Trophoblast cell (in vitro differentiated cells and primary cell): ENCODE measurements around the gene DNAJC24.

Experiments used
- DNase-seq, 2 donors: peaks; one replicate each; pipeline ENCODE4 v3.0.0-alpha.2; 2016
- H2AFZ ChIP-seq: 2 replicates; pipeline ENCODE4 v1.6.1; 2013; ENCODE audit warnings: low read length, moderate library complexity, mild to moderate bottlenecking; ENCODE audit not compliant: insufficient read depth, poor library complexity
- H2AK5ac ChIP-seq: 2 replicates; pipeline ENCODE4 v1.6.1; 2013; ENCODE audit warnings: mild to moderate bottlenecking, low read length
- H2BK120ac ChIP-seq: 2 replicates; pipeline ENCODE4 v1.6.1; 2013; ENCODE audit warnings: low read length, mild to moderate bottlenecking, moderate library complexity; ENCODE audit not compliant: insufficient read depth, poor library complexity
- H2BK12ac ChIP-seq: 2 replicates; pipeline ENCODE4 v1.6.1; 2013; ENCODE audit warnings: mild to moderate bottlenecking, low read length, moderate library complexity
- H2BK5ac ChIP-seq: 2 replicates; pipeline ENCODE4 v1.6.1; 2013; ENCODE audit warnings: low read length, low read depth, moderate library complexity, mild to moderate bottlenecking; ENCODE audit not compliant: poor library complexity
- H3K14ac ChIP-seq: 2 replicates; pipeline ENCODE4 v1.6.1; 2013; ENCODE audit warnings: mild to moderate bottlenecking, low read length
- H3K18ac ChIP-seq: 2 replicates; pipeline ENCODE4 v1.6.1; 2013; ENCODE audit warnings: mild to moderate bottlenecking, low read length
- H3K23ac ChIP-seq: 2 replicates; pipeline ENCODE4 v1.6.1; 2013; ENCODE audit warnings: low read length
- H3K27ac ChIP-seq: 2 replicates; pipeline ENCODE4 v1.5.1; 2013; ENCODE audit warnings: low read depth, mild to moderate bottlenecking, inconsistent platforms, low read length, moderate library complexity
- H3K27me3 ChIP-seq: 2 replicates; pipeline ENCODE4 v1.6.1; 2013; ENCODE audit warnings: inconsistent platforms, mild to moderate bottlenecking, low read length, moderate library complexity; ENCODE audit not compliant: insufficient read depth
- H3K36me3 ChIP-seq, 2 experiments: 1 replicate in 1 of 2; 2 replicates in 1 of 2; pipeline ENCODE4 v1.6.1; 2013; ENCODE audit warnings: low read length in 2 of 2, mild to moderate bottlenecking in 2 of 2, moderate library complexity in 1 of 2; ENCODE audit not compliant: insufficient read depth in 2 of 2, control insufficient read depth in 1 of 2
- H3K4ac ChIP-seq: 2 replicates; pipeline ENCODE4 v1.6.1; 2013; ENCODE audit warnings: low read depth, mild to moderate bottlenecking, low read length, moderate library complexity
- H3K4me1 ChIP-seq, 2 experiments: 1 replicate in 1 of 2; 2 replicates in 1 of 2; pipeline ENCODE4 v1.6.1; 2013; ENCODE audit warnings: low read length in 2 of 2, mild to moderate bottlenecking in 2 of 2, moderate library complexity in 1 of 2; ENCODE audit not compliant: insufficient read depth in 2 of 2, control insufficient read depth in 1 of 2
- H3K4me2 ChIP-seq: 2 replicates; pipeline ENCODE4 v1.6.1; 2013; ENCODE audit warnings: inconsistent platforms, mild to moderate bottlenecking, low read length, moderate library complexity
- H3K4me3 ChIP-seq: 2 replicates; pipeline ENCODE4 v1.5.1; 2013; ENCODE audit warnings: mild to moderate bottlenecking, low read depth, low read length, inconsistent platforms
- H3K79me1 ChIP-seq: one replicate; pipeline ENCODE4 v1.6.1; 2013; ENCODE audit warnings: low read length
- H3K79me2 ChIP-seq: 2 replicates; pipeline ENCODE4 v1.6.1; 2013; ENCODE audit warnings: low read length, mild to moderate bottlenecking; ENCODE audit not compliant: control insufficient read depth, insufficient read depth, poor library complexity
- H3K9ac ChIP-seq: 2 replicates; pipeline ENCODE4 v1.6.1; 2013; ENCODE audit warnings: mild to moderate bottlenecking, low read length
- H3K9me3 ChIP-seq: 2 replicates; pipeline ENCODE4 v1.6.1; 2013; ENCODE audit warnings: low read depth, mild to moderate bottlenecking, control low read depth, inconsistent platforms, low read length; ENCODE audit not compliant: insufficient read depth
- H4K12ac ChIP-seq: 2 replicates; pipeline ENCODE4 v1.6.1; 2013; ENCODE audit warnings: low read depth, mild to moderate bottlenecking, low read length, moderate library complexity
- H4K8ac ChIP-seq: 2 replicates; pipeline ENCODE4 v1.6.1; 2013; ENCODE audit warnings: low read depth, mild to moderate bottlenecking, low read length, moderate library complexity
- H4K91ac ChIP-seq: one replicate; pipeline ENCODE4 v1.6.1; 2013; ENCODE audit warnings: low read depth, mild to moderate bottlenecking, low read length, moderate library complexity
- WGBS: extraction: QIAGEN DNeasy Blood & Tissue Kit; methylation state at CpG from one replicate; pipeline ENCODE4 v1.1.7; 2013; ENCODE audit warnings: missing lambda C conversion rate; ENCODE audit not compliant: insufficient read length, insufficient coverage; ENCODE audit errors: extremely low coverage; 5-methylcytosine and 5-hydroxymethylcytosine counted together

The DNAJC24 gene

GRCh38 chr11:31326470-31327148, 43.1 kb upstream of the DNAJC24 start:
- no peaks in the 10 kb centered on the region for H3K79me2 ChIP-seq
- no peak overlapping the region for H2BK5ac ChIP-seq
- H4K12ac ChIP-seq: no peak overlapping the region
- H3K4ac ChIP-seq: no peak overlapping the region
- H2AFZ ChIP-seq: no peak overlapping the region
- DNase-seq: no peak
- H3K14ac ChIP-seq: no peak overlapping the region
- no peak overlapping the region for H3K4me3 ChIP-seq
- no peak overlapping the region for H4K91ac ChIP-seq
- H3K27ac ChIP-seq: no peak overlapping the region
- no CpG with 5 or more reads among the region's 2 CpGs for WGBS
- no peak overlapping the region for H3K9ac ChIP-seq
- H4K8ac ChIP-seq: no peak overlapping the region
- no peak overlapping the region for H2AK5ac ChIP-seq
- H3K4me2 ChIP-seq: no peak overlapping the region
- no peaks in the 10 kb centered on the region for H3K27me3 ChIP-seq
- H3K18ac ChIP-seq: no peak overlapping the region
- H3K9me3 ChIP-seq: no peaks in the 10 kb centered on the region
- no peak overlapping the region for H3K23ac ChIP-seq
- no peaks in the 10 kb centered on the region for H3K36me3 ChIP-seq
- no peaks in the 10 kb centered on the region for H3K79me1 ChIP-seq
- no peak overlapping the region for H2BK12ac ChIP-seq
- H3K4me1 ChIP-seq: no peaks in the 10 kb centered on the region
- no peak overlapping the region for H2BK120ac ChIP-seq

DNA sequence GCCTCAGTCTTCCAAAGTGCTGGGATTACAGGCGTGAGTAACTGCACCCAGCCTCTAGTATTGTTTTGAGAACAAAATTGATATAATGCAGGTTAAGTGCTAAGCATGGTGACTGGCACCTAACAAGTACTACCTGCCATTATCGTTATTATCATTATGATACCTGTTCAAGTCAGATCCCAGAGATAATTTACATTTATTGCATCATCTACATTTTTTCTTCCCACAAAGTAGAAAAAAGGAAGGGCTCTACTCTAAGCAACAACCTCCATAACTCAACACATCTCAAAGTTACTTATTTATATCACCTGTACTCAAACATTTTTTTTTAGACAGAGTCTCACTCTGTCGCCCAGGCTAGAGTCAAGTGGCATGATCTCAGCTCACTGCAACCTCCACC, 42.2 kb upstream of the DNAJC24 start:
- Histone ChIP-seq H4K8ac (no peak overlapping the region), H3K36me3 (no peaks in the 10 kb centered on the region), H3K14ac (no peak overlapping the region), H3K4me3 (no peak overlapping the region), H2BK120ac (no peak overlapping the region), H3K4me1 (no peaks in the 10 kb centered on the region), H4K12ac (no peak overlapping the region), H4K91ac (no peak overlapping the region), H3K4me2 (no peak overlapping the region), H3K9me3 (no peaks in the 10 kb centered on the region), H3K27ac (no peak overlapping the region), H2BK12ac (no peak overlapping the region), H3K79me1 (no peaks in the 10 kb centered on the region), H3K9ac (no peak overlapping the region), H2BK5ac (no peak overlapping the region), H3K4ac (no peak overlapping the region), H3K79me2 (no peaks in the 10 kb centered on the region), H3K27me3 (no peaks in the 10 kb centered on the region), H2AK5ac (no peak overlapping the region), H2AFZ (no peak overlapping the region), H3K23ac (no peak overlapping the region), H3K18ac (no peak overlapping the region)
- DNase-seq: no peak
- no CpG with 5 or more reads among the region's 3 CpGs for WGBS

GRCh38 chr11:31328697-31329096, 41.0 kb upstream of the DNAJC24 start:
- H2AK5ac ChIP-seq: no peak overlapping the region
- H2BK5ac ChIP-seq: no peak overlapping the region
- no peaks in the 10 kb centered on the region for H3K27me3 ChIP-seq
- no peak overlapping the region for H3K18ac ChIP-seq
- no peak overlapping the region for H4K91ac ChIP-seq
- no peak overlapping the region for H3K23ac ChIP-seq
- no peak overlapping the region for H3K4me3 ChIP-seq
- no peak overlapping the region for H2BK120ac ChIP-seq
- no peak overlapping the region for H3K9ac ChIP-seq
- no peaks in the 10 kb centered on the region for H3K79me1 ChIP-seq
- H3K36me3 ChIP-seq: no peaks in the 10 kb centered on the region
- H3K4me1 ChIP-seq: no peaks in the 10 kb centered on the region
- H3K27ac ChIP-seq: no peak overlapping the region
- H3K9me3 ChIP-seq: no peaks in the 10 kb centered on the region
- H3K4me2 ChIP-seq: no peak overlapping the region
- H3K4ac ChIP-seq: no peak overlapping the region
- no peak overlapping the region for H2AFZ ChIP-seq
- WGBS: no CpG with 5 or more reads among the region's 6 CpGs
- no peaks in the 10 kb centered on the region for H3K79me2 ChIP-seq
- H3K14ac ChIP-seq: no peak overlapping the region
- H4K12ac ChIP-seq: no peak overlapping the region
- H4K8ac ChIP-seq: no peak overlapping the region
- DNase-seq: no peak
- no peak overlapping the region for H2BK12ac ChIP-seq

DNA sequence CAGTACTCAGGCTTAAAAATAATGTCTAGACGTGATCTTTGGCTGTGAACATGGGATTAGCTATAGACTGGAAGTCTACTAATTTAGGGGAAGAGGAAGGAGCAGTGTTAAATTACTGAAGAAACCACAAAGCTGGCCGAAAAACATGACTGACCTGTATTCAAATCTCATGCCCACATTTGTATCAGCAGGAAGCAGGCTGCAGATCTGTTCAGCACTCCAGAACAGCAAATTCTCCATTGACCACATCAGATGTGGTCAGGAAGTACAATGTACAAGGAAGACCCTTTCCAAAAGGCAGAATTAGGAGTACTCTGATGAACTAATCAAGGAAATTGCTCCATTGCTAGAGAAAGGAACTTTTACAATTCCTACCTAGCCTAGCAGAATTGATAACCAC, 31.9 kb upstream of the DNAJC24 start:
- Histone ChIP-seq H4K8ac (no peak overlapping the region), H2BK5ac (no peak overlapping the region), H3K4ac (no peak overlapping the region), H3K4me2 (no peak overlapping the region), H3K27me3 (no peaks in the 10 kb centered on the region), H3K9me3 (peaks cover 7% of the 10 kb centered on the region), H2AK5ac (no peak overlapping the region), H3K4me1 (no peaks in the 10 kb centered on the region), H3K27ac (no peak overlapping the region), H3K36me3 (no peaks in the 10 kb centered on the region), H4K12ac (no peak overlapping the region), H2BK12ac (no peak overlapping the region), H3K14ac (no peak overlapping the region), H3K79me2 (no peaks in the 10 kb centered on the region), H3K23ac (no peak overlapping the region), H3K4me3 (no peak overlapping the region), H3K79me1 (no peaks in the 10 kb centered on the region), H3K9ac (no peak overlapping the region), H2BK120ac (no peak overlapping the region), H2AFZ (no peak overlapping the region), H3K18ac (no peak overlapping the region), H4K91ac (no peak overlapping the region)
- DNase-seq: no peak
- no CpG with 5 or more reads among the region's 2 CpGs for WGBS
